GM19099 (cell line): ENCODE measurements around the gene SZT2.

Source experiments
- POLR2A ChIP-seq: IDR thresholded peaks from 3 replicates; pipeline ENCODE4 v1.6.1; 2011; ENCODE audit warnings: low read depth; ENCODE audit not compliant: insufficient read length; ENCODE audit errors: extremely low read depth

Gene SZT2

GRCh38 chr1:43372172-43372571 is 17.5 kb upstream of the SZT2 start:
- TF ChIP-seq POLR2A = no peak

GRCh38 chr1:43373066-43373940 is 16.4 kb upstream of the SZT2 start:
- TF ChIP-seq POLR2A = no peak

- TF ChIP-seq POLR2A = no peak
Observed at GRCh38 chr1:43376723-43377235, 12.9 kb upstream of the SZT2 start.

GRCh38 chr1:43377831-43378230 is 11.9 kb upstream of the SZT2 start:
- TF ChIP-seq POLR2A = no peak

- TF ChIP-seq POLR2A = no peak
Observed at GRCh38 chr1:43379476-43379875, 10.2 kb upstream of the SZT2 start.

- no peak for TF ChIP-seq POLR2A
Observed at GRCh38 chr1:43381612-43382011, 8.1 kb upstream of the SZT2 start.

GRCh38 chr1:43382027-43382779 is 7.5 kb upstream of the SZT2 start:
- no peak for TF ChIP-seq POLR2A

GRCh38 chr1:43383449-43383848 is 6.2 kb upstream of the SZT2 start:
- TF ChIP-seq POLR2A = no peak

- no peak for TF ChIP-seq POLR2A
Observed at GRCh38 chr1:43386676-43387075, 3.0 kb upstream of the SZT2 start.

- no peak for TF ChIP-seq POLR2A
Observed at GRCh38 chr1:43387976-43388599, 1.6 kb upstream of the SZT2 start.

GRCh38 chr1:43388613-43389012 is 1.1 kb upstream of the SZT2 start:
- TF ChIP-seq POLR2A = no peak

- no peak for TF ChIP-seq POLR2A
Observed at GRCh38 chr1:43392702-43393101, 3.0 kb downstream of the SZT2 start.

GRCh38 chr1:43395523-43395922 is 5.8 kb downstream of the SZT2 start:
- TF ChIP-seq POLR2A = no peak

GRCh38 chr1:43396059-43396458 is 6.4 kb downstream of the SZT2 start:
- TF ChIP-seq POLR2A = no peak

GRCh38 chr1:43398227-43398626 is 8.5 kb downstream of the SZT2 start:
- no peak for TF ChIP-seq POLR2A
